ENCODE results near the gene WBP4.

Gene WBP4

DNA sequence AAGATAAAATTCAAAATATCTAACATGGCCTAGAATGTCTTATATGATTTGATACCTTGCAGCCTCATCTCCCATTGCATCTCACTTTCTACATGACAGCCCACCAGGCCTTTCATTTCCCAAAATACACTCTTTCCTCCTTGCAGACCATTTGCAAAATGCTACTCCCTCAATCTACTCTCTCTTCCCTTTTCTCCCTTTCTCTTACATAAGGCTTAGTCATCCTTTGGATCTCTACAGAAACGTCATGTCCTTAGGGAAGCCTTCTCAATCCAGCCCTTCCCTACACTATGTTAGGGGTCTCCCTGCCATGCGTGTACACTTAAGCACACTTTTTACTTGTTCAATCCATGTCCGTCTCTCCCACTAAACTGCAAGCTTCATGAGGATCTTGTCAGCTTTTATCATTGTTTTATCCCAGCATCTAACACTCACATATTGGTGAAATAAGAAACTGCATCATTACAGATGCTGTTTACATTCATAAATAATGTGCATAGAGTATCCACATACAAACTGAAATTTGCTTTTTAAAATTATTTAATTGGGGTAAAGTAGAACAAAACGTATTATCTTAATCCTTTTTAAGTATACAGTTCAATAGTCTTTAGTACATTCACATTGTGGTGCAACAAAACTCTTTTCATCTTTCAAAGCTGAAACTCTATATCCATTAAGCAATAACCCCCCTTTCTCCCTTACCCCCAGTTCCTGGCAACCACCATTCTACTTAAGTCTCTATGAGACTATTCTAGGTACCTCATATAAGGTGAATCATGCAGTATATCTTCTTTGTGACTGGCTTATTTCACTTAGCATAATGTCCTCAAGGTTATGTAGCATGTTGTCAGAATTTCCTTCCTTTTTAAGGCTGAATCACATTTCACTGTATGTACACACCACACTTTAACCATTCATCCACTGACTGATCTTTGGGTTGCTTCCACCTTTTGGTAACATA, 11.5 kb upstream of the WBP4 start:
- DNase-seq (ENCODE audit: low read depth), result no peak

DNA sequence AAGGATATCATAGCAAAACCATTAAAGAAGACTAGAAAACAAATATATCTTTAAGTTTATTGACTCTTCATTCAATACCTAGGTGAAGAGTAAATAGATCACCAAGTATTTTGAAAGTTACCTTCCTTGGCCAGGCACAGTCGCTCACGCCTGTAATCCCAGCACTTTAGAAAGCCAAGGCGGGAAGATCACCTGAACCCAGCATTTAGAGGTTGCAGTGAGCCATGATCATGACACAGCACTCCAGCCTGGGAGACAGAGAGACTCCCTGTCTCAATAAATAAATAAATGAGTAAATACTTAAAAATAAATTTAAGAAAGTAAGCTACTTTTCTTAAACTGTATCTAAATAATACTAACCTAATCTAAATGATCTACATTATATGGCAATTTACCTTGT, 8.9 kb upstream of the WBP4 start:
- DNase-seq (ENCODE audit: low read depth), result no peak

DNA sequence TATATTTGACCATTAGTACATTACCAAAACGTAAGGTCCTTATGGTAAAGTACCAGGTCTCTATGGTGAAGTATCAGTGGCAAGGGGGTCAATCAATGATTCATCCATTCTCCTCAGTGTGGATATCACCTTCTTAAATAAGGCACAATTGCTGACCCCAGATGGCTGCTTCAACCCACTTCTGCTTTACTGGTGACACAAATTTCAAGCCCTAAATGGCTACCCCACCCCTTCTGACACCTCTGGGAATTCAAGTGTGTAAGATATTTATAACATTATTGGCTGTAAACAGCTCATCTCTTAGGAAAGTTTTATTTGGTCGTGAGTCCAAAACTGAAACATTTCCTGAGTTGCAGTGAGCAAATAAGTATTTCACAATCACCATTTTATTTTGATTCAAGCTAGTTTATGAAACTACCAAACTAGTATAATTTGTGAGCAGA, 7.9 kb upstream of the WBP4 start:
- DNase-seq (ENCODE audit: low read depth), result no peak

GRCh38 chr13:41054212-41054877, 7.0 kb upstream of the WBP4 start:
- no peak for DNase-seq (ENCODE audit: low read depth)

- DNase-seq (ENCODE audit: low read depth), result no peak
These were observed 6.2 kb upstream of the WBP4 start for GRCh38 chr13:41054919-41055619.

DNA sequence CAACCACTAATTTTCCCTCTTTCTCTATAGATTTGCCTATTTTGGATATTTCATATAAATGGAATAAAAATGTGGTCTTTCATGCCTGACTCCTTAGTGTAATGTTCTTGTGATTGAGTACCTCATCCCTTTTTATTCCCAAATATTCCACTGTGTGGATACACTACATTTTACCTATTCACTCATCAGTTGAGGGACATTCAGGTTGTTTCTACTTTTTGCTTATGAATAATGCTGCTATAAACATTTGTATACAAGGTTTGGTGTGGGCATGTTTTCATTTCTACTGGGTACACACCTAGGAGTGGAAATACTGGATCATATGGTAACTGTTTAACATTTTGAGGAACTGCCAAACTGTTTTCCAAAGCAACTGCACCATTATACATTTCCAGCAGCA, 5.1 kb upstream of the WBP4 start:
- DNase-seq (ENCODE audit: low read depth), result no peak

DNA sequence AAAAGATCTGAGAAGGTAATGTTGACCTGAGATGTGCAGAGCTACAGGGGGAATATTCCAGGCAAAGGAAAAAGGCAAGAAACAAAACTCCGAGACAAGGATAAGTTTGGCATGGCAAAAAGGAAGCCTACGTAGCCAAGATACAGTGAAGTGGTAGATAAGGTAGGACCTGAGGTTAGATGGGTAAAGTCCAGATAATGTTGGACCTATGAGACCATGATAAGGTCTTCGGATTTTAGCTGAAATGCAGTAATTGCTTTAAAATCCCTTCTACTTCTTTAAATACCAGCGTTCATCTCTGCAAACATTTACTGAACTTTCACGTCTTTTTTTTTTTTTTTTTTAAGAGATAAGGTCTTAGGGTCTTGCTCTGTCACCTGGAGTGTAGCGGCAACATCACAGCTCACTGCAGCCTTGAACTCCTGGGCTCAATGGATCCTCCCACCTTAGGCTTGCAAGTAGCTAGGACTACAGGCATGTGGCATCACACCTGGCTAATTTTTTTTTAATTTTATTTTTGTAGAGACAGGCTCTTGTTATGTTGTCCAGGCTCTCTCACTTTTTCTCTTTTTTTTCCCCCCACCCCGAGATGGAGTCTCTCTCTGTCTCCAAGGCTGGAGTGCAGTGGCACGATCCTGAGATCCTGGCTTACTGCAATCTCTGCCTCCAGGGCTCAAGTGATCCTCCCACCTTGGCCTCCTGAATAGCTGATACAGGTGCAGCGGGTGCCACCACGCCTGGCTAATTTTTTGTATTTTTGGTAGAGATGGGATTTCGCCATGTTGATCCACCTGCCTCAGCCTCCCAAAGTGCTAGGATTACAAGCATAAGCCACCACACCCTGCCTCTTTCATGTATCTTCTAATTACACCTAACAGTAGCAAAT, 4.2 kb upstream of the WBP4 start:
- no peak for DNase-seq (ENCODE audit: low read depth)

DNA sequence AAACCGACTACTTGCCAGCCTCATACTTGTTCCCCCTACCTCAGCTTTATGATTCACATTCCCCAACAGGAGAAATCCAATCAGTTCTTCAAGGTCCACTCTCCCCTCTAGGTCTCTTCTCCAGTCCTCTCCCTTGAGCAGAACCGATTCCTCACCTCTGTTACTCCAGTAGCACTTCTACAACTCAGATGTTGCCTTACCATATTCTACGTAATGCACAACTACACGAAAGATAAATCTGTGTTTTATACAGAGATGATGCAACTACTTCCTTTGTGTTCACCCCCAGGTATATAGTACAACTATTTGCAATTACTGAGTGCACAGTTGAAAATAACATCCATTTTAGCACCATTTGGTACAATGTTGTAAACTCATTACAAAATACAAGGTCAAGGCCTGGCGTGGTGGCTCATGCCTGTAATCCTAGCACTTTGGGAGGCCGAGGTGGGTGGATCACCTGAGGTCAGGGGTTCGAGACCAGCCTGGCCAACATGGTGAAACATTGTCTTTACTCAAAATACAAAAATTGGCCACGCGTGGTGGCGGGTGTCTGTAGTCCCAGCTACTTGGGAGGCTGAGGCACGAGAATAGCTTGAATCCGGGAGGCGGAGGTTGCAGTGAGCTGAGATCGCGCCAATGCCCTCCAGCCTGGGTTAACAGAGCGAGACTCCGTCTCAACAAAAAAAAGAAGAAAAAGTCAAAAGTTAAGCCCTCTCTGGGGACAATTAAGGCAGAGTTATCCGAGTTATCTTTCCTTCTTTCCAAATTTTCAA, 2.8 kb upstream of the WBP4 start:
- no peak for DNase-seq (ENCODE audit: low read depth)

- DNase-seq (ENCODE audit: low read depth), result no peak
These were observed 1.7 kb upstream of the WBP4 start for GRCh38 chr13:41059456-41060081.

- DNase-seq (ENCODE audit: low read depth), result peak; percentile 71
These were observed 1.1 kb upstream of the WBP4 start for GRCh38 chr13:41060082-41060723.

- DNase-seq (ENCODE audit: low read depth), result peak; percentile 81
These were observed 610 bp upstream of the WBP4 start for GRCh38 chr13:41060724-41061074.

DNA sequence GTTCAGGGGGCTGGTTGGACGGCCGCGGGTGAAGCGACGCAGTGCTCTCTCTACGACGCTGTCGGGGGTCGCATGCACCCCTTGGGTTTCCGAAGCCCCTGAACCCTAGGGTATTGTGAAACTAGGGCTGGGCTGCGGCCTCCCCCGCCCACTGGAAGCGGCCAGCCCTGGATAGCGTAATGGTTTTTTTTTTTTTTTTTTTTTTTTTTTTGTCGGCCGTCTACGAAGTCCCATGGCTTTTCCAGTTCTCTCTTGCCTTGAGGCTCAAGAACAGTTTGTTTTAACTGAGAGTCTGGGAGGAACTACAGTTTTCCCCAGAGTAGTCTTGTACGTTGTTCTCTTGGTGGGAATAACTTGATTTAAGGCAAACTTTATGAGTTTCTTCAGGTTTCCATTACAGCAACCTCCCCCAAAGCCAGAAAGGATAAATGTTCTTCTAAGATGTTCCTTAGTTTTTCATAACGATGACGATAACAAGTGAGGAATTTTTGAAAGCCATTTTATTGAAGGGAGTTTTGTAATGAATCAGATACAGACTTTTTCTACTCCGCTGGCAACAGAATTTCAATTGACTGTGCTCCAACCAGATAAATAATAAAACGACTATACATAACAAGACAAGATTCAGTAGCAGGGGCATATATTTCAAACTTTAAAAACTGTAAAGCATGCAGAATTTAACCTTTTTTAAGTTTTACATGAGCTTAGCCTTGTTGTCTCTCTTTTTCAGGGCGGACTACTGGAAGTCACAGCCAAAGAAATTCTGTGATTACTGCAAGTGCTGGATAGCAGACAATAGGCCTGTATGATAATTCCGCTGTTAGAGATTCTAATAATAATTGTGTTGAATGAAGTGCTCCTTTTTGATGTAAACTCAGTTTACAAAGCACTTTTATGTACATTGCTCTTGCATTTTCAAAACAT, 867 bp downstream of the WBP4 start:
- no peak for DNase-seq (ENCODE audit: low read depth)

- no peak for DNase-seq (ENCODE audit: low read depth)
These were observed 3.2 kb downstream of the WBP4 start for GRCh38 chr13:41064493-41064892.

- no peak for DNase-seq (ENCODE audit: low read depth)
These were observed 3.8 kb downstream of the WBP4 start for GRCh38 chr13:41065078-41065477.

DNA sequence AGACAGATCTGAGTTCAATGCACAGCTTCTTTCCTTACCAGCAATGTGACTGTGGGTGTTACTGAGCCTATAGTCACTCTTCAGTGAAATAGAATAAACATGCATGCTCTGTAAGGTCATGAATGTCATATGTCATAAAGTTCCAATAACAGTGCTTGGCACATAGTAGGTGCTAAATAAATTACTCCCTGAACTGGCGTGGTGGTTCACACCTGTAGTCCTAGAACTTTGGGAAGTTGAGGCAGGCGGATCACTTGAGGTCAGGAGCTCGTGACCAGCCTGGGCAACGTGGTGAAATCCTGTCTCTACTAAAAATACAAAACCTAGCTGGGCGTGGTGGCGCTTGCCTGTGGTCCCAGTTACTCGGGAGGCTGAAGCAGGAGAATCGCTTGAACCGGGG, 13.2 kb downstream of the WBP4 start:
- no peak for DNase-seq (ENCODE audit: low read depth)

- DNase-seq (ENCODE audit: low read depth), result no peak
These were observed 13.7 kb downstream of the WBP4 start for GRCh38 chr13:41075034-41075433.

DNA sequence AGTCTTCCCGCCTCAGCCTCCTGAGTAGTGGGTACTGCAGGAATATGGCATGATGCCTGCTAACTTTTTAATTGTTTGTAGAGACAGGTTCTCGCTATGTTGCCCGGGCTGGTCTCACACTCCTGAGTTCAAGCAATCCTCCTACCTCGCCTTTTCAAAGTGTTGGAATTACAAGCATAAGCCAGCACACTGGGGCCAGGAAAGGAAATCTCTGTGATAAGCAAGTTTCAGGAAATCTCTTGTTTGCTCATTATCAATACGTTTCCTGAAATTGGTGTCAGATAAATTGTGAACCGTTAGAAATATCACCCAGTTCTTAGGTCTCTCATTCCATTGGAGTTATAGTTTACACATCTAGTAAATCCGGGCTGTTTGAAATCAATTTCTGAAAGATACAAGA, 14.2 kb downstream of the WBP4 start:
- DNase-seq (ENCODE audit: low read depth), result no peak

DNA sequence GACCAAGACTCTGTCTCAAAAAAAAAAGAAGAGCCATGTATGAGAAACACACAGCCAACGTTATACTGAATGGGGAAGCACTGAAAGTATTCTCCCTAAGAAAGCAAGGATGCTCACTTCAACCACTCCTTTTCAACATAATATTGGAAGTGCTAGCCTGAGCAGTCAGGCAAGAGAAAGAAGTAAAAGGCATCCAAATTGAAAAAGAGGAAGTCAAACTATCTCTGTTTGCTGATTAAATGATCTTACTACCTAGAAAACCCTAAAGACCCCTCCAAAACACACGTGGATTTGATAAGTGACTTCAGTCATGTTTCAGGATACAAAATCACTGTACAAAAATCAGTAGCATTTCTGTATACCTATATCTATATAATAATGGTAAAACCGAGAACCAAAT, 16.2 kb downstream of the WBP4 start:
- no peak for DNase-seq (ENCODE audit: low read depth)

DNA sequence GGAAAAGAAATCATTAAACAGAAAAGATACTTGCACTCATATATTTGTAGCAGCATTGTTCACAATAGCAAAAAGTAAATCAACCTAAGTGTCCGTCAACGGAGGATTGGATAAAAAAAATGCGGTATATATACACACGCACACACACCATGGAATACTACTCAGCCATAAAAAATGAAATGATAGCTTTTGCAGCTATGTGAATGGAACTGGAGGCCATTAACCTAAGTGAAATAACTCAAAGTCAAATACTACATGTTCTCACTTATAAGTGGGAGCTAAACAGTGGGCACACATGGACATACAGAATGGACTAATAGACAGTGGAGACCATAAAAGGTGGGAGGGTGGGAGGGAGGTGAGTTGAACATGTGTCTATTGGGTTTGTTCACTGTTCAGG, 18.4 kb downstream of the WBP4 start:
- no peak for DNase-seq (ENCODE audit: low read depth)
